ENCODE data around the gene MAPT.

MAPT gene

GRCh38 chr17:45877467-45877866, 16.9 kb upstream of the MAPT start:
- TF ChIP-seq CTCF (IDR thresholded peaks at IDR 0.05), result no peak
- H3K27me3 ChIP-seq, result peaks cover 0 to 61% of the 10 kb centered on the region in 2 donors
- intact Hi-C loops (cut with DNase I; ENCODE audit: low total_unique reads), result loop anchor here (5.0 kb wide), 1 partner anchor 195 kb away; no protein-coding TSS in a partner anchor

GRCh38 chr17:45883063-45883462, 11.3 kb upstream of the MAPT start:
- Histone ChIP-seq H3K27me3 (peaks cover 0 to 26% of the 10 kb centered on the region in 2 donors), H3K4me3 (no peak overlapping the region), H3K9me3 (peaks cover 0 to 8% (median 6%) of the 10 kb centered on the region in 3 donors), H3K36me3 (no peaks in the 10 kb centered on the region), H3K27ac (no peak overlapping the region), H3K4me1 (no peaks in the 10 kb centered on the region)
- TF ChIP-seq CTCF (IDR thresholded peaks at IDR 0.05), result no peak
- intact Hi-C loops (cut with DNase I; ENCODE audit: low total_unique reads), result no loop called here
- DNase-seq, result no peak

More at GRCh38 chr17:45877467-45877866, 16.9 kb upstream of the MAPT start:
- Histone ChIP-seq H3K27ac (no peak overlapping the region), H3K36me3 (no peaks in the 10 kb centered on the region), H3K4me3 (no peak overlapping the region), H3K4me1 (no peaks in the 10 kb centered on the region), H3K9me3 (no peaks in the 10 kb centered on the region)
- no peak for DNase-seq

- Histone ChIP-seq H3K4me3 (no peak overlapping the region), H3K4me1 (no peaks in the 10 kb centered on the region), H3K27ac (no peak overlapping the region), H3K27me3 (peaks cover 0 to 15% of the 10 kb centered on the region in 2 donors), H3K9me3 (peaks cover 0 to 8% (median 6%) of the 10 kb centered on the region in 3 donors), H3K36me3 (no peaks in the 10 kb centered on the region)
- intact Hi-C loops (cut with DNase I; ENCODE audit: low total_unique reads), result no loop called here
- no peak for TF ChIP-seq CTCF (IDR thresholded peaks at IDR 0.05)
- DNase-seq, result no peak
These were observed 7.5 kb upstream of the MAPT start for GRCh38 chr17:45886852-45887251.

GRCh38 chr17:45888392-45888791, 6.0 kb upstream of the MAPT start:
- intact Hi-C loops (cut with DNase I; ENCODE audit: low total_unique reads), result no loop called here

GRCh38 chr17:45889579-45889978, 4.8 kb upstream of the MAPT start:
- intact Hi-C loops (cut with DNase I; ENCODE audit: low total_unique reads), result no loop called here
- TF ChIP-seq CTCF (IDR thresholded peaks at IDR 0.05), result no peak

More at GRCh38 chr17:45888392-45888791, 6.0 kb upstream of the MAPT start:
- Histone ChIP-seq H3K4me1 (no peaks in the 10 kb centered on the region), H3K9me3 (peaks cover 0 to 8% (median 6%) of the 10 kb centered on the region in 3 donors), H3K27ac (no peak overlapping the region), H3K4me3 (no peak overlapping the region), H3K27me3 (peaks cover 0 to 13% of the 10 kb centered on the region in 2 donors), H3K36me3 (no peaks in the 10 kb centered on the region)
- no peak for DNase-seq
- TF ChIP-seq CTCF (IDR thresholded peaks at IDR 0.05), result no peak

GRCh38 chr17:45893725-45894021, 681 bp upstream of the MAPT start:
- Histone ChIP-seq H3K9me3 (no peaks in the 10 kb centered on the region), H3K4me3 (peak overlapping the region; percentile 62 to 69), H3K27ac (peak overlapping the region; percentile 44 to 66), H3K36me3 (no peaks in the 10 kb centered on the region), H3K4me1 (peaks cover 0 to 35% (median 27%) of the 10 kb centered on the region in 4 donors), H3K27me3 (peaks cover 0 to 39% of the 10 kb centered on the region in 2 donors)
- no peak for TF ChIP-seq CTCF (IDR thresholded peaks at IDR 0.05)
- intact Hi-C loops (cut with DNase I; ENCODE audit: low total_unique reads), result no loop called here
- DNase-seq, result no peak

More at GRCh38 chr17:45889579-45889978, 4.8 kb upstream of the MAPT start:
- peaks cover 0 to 11% of the 10 kb centered on the region in 2 donors for H3K27me3 ChIP-seq
- H3K4me1 ChIP-seq, result peaks cover 0 to 6% (median 2%) of the 10 kb centered on the region in 4 donors
- peaks cover 0 to 3% (median 1%) of the 10 kb centered on the region in 3 donors for H3K9me3 ChIP-seq
- H3K27ac ChIP-seq, result no peak overlapping the region
- no peak overlapping the region for H3K4me3 ChIP-seq
- H3K36me3 ChIP-seq, result no peaks in the 10 kb centered on the region
- no peak for DNase-seq
